NCI-H1048 (cell line): ENCODE data around the gene NUDT6.
"Not testable (repeated sequence)": the region's sequence is repeated elsewhere in the genome, so short reads cannot be mapped to it uniquely, and the experiment has no call there.

ENCODE experiments used
- DNase-seq: peaks from one replicate; lab custom pipeline; 2025; lab: John Stamatoyannopoulos, UW

The NUDT6 gene

GRCh38 chr4:122875949-122876348, 46.4 kb downstream of the NUDT6 start:
- no peak for DNase-seq

GRCh38 chr4:122873821-122874593, 48.4 kb downstream of the NUDT6 start:
- DNase-seq: no peak

- no peak for DNase-seq
Observed at GRCh38 chr4:122873146-122873545, 49.3 kb downstream of the NUDT6 start.

- DNase-seq: not testable (repeated sequence)
Observed at GRCh38 chr4:122868235-122868634, 54.2 kb downstream of the NUDT6 start.

GRCh38 chr4:122865425-122865824, 57.0 kb downstream of the NUDT6 start:
- no peak for DNase-seq

GRCh38 chr4:122863639-122864038, 58.8 kb downstream of the NUDT6 start:
- DNase-seq: no peak

- no peak for DNase-seq
Observed at GRCh38 chr4:122861172-122861943, 61.0 kb downstream of the NUDT6 start.

GRCh38 chr4:122858705-122859104, 63.7 kb downstream of the NUDT6 start:
- DNase-seq: no peak

GRCh38 chr4:122857160-122857559, 65.2 kb downstream of the NUDT6 start:
- no peak for DNase-seq

GRCh38 chr4:122855353-122855890, 67.0 kb downstream of the NUDT6 start:
- DNase-seq: no peak

GRCh38 chr4:122854447-122855352, 67.7 kb downstream of the NUDT6 start:
- peak; percentile 35 for DNase-seq

- DNase-seq: no peak
Observed at GRCh38 chr4:122851568-122851967, 70.8 kb downstream of the NUDT6 start.

GRCh38 chr4:122849789-122850188, 72.6 kb downstream of the NUDT6 start:
- not testable (repeated sequence) for DNase-seq

GRCh38 chr4:122847931-122848330, 74.5 kb downstream of the NUDT6 start:
- no peak for DNase-seq

GRCh38 chr4:122845760-122846159, 76.6 kb downstream of the NUDT6 start:
- DNase-seq: no peak

- DNase-seq: no peak
Observed at GRCh38 chr4:122845066-122845465, 77.3 kb downstream of the NUDT6 start.

- not testable (repeated sequence) for DNase-seq
Observed at GRCh38 chr4:122844391-122844790, 78.0 kb downstream of the NUDT6 start.

- no peak for DNase-seq
Observed at GRCh38 chr4:122842984-122843531, 79.3 kb downstream of the NUDT6 start.
